ENCODE measurements around the gene MED13.
"Not testable (repeated sequence)": the region's sequence is repeated elsewhere in the genome, so short reads cannot be mapped to it uniquely, and the experiment has no call there.

The MED13 gene

GRCh38 chr17:62090021-62090824 lies 25.1 kb upstream of the MED13 start:
- DNase-seq: no peak

GRCh38 chr17:62089334-62089733 lies 24.3 kb upstream of the MED13 start:
- DNase-seq: no peak

- DNase-seq: no peak
Measured at GRCh38 chr17:62086737-62087136, 21.7 kb upstream of the MED13 start.

- no peak for DNase-seq
Measured at GRCh38 chr17:62085511-62086408, 20.7 kb upstream of the MED13 start.

GRCh38 chr17:62084585-62084984 lies 19.5 kb upstream of the MED13 start:
- DNase-seq: no peak

- DNase-seq: no peak
Measured at GRCh38 chr17:62083651-62084050, 18.6 kb upstream of the MED13 start.

- no peak for DNase-seq
Measured at GRCh38 chr17:62080647-62081046, 15.6 kb upstream of the MED13 start.

- no peak for DNase-seq
Measured at GRCh38 chr17:62078009-62078408, 12.9 kb upstream of the MED13 start.

GRCh38 chr17:62076864-62077788 lies 12.0 kb upstream of the MED13 start:
- no peak for DNase-seq

GRCh38 chr17:62075308-62075815 lies 10.3 kb upstream of the MED13 start:
- DNase-seq: no peak

- no peak for DNase-seq
Measured at GRCh38 chr17:62073993-62074392, 8.9 kb upstream of the MED13 start.

GRCh38 chr17:62072855-62073254 lies 7.8 kb upstream of the MED13 start:
- not testable (repeated sequence) for DNase-seq

GRCh38 chr17:62070900-62071299 lies 5.8 kb upstream of the MED13 start:
- DNase-seq: no peak

- no peak for DNase-seq
Measured at GRCh38 chr17:62067165-62068145, 2.4 kb upstream of the MED13 start.

GRCh38 chr17:62065611-62066468 lies 762 bp upstream of the MED13 start:
- peak; percentile 98 for DNase-seq

- DNase-seq: peak; percentile 18
Measured at GRCh38 chr17:62064029-62064790, 868 bp downstream of the MED13 start.

GRCh38 chr17:62062944-62063343 lies 2.1 kb downstream of the MED13 start:
- DNase-seq: no peak

- DNase-seq: peak; percentile 26
Measured at GRCh38 chr17:62062302-62062701, 2.8 kb downstream of the MED13 start.

GRCh38 chr17:62059414-62059813 lies 5.7 kb downstream of the MED13 start:
- no peak for DNase-seq

- no peak for DNase-seq
Measured at GRCh38 chr17:62058611-62059010, 6.5 kb downstream of the MED13 start.
